HL-60 (cell line): ENCODE results near the gene LGALS7B.
"Not testable (repeated sequence)": the region's sequence is repeated elsewhere in the genome, so short reads cannot be mapped to it uniquely, and the experiment has no call there.

Source experiments
- DNase-seq, 2 experiments: peaks; one replicate each; pipeline ENCODE4 v3.0.0-alpha.2; 2010 to 2020; ENCODE audit warnings: low read depth in 1 of 2, low spot score in 1 of 2
- H3K27ac ChIP-seq: fragments of 250-450 bp; sonication (Bioruptor Pico); replicated peaks from 2 replicates; pipeline ENCODE4 v1.5.1; 2020; ENCODE audit warnings: mild to moderate bottlenecking, moderate library complexity
- H3K27me3 ChIP-seq: fragments of 250-450 bp; sonication (Bioruptor Pico); 2 replicates; pipeline ENCODE4 v1.5.1; 2021; ENCODE audit warnings: mild to moderate bottlenecking, moderate library complexity; ENCODE audit not compliant: insufficient read depth, poor library complexity, severe bottlenecking
- H3K4me3 ChIP-seq: replicated peaks from 2 replicates; pipeline ENCODE4 v1.5.1; 2011; ENCODE audit warnings: mild to moderate bottlenecking, control low read depth, low read length; ENCODE audit not compliant: insufficient read depth
- GABPA ChIP-seq: IDR thresholded peaks from 2 replicates; pipeline ENCODE4 v1.6.1; 2012; ENCODE audit warnings: low read depth
- POLR2AphosphoS5 ChIP-seq: IDR thresholded peaks from 2 replicates; pipeline ENCODE4 v1.6.1; 2012; ENCODE audit warnings: low read depth
- REST ChIP-seq: IDR thresholded peaks from 2 replicates; pipeline ENCODE4 v1.6.1; 2012; ENCODE audit warnings: low read depth; ENCODE audit not compliant: insufficient replicate concordance
- SPI1 ChIP-seq: IDR thresholded peaks from 2 replicates; pipeline ENCODE4 v1.6.1; 2012; ENCODE audit warnings: low read depth, mild to moderate bottlenecking, borderline replicate concordance
- TF ChIP-seq, protein P1 (sequence below): IDR thresholded peaks from one replicate; pipeline ENCODE4 v1.5.1; 2011; ENCODE audit warnings: low read length, control low read depth, inconsistent platforms; ENCODE audit not compliant: insufficient read depth

LGALS7B gene

DNA sequence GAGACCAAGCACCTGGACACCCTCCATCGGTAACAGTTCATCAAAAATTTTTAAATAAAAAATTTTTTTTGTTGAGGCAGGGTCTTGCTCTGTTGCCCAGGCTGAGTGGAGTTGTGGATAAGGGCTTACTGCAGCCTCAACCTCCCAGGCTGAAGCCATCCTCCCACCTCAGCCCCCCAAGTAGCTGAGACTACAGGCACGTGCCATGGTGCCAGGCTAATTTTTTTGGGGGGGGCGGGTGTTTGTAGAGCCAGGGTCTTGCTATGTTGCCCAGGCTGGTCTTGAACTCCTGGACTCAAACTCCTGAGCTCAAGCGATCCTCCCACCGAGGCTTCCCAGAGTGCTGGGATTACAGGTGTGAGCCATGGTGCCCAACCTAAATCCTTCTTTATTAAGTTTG lies 4.7 kb downstream of the LGALS7B start:
- no peak overlapping the region for H3K4me3 ChIP-seq
- peaks cover 12% of the 10 kb centered on the region for H3K27me3 ChIP-seq
- no peak for DNase-seq
- no peak overlapping the region for H3K27ac ChIP-seq
- no peak for TF ChIP-seq REST
- TF ChIP-seq, protein P1, sequence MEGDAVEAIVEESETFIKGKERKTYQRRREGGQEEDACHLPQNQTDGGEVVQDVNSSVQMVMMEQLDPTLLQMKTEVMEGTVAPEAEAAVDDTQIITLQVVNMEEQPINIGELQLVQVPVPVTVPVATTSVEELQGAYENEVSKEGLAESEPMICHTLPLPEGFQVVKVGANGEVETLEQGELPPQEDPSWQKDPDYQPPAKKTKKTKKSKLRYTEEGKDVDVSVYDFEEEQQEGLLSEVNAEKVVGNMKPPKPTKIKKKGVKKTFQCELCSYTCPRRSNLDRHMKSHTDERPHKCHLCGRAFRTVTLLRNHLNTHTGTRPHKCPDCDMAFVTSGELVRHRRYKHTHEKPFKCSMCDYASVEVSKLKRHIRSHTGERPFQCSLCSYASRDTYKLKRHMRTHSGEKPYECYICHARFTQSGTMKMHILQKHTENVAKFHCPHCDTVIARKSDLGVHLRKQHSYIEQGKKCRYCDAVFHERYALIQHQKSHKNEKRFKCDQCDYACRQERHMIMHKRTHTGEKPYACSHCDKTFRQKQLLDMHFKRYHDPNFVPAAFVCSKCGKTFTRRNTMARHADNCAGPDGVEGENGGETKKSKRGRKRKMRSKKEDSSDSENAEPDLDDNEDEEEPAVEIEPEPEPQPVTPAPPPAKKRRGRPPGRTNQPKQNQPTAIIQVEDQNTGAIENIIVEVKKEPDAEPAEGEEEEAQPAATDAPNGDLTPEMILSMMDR, result no peak
- TF ChIP-seq GABPA, result no peak
- no peak for TF ChIP-seq POLR2AphosphoS5
- TF ChIP-seq SPI1, result no peak

GRCh38 chr19:38795549-38795948 lies 6.5 kb downstream of the LGALS7B start:
- Histone ChIP-seq H3K27me3 (peaks cover 12% of the 10 kb centered on the region), H3K27ac (no peak overlapping the region), H3K4me3 (no peak overlapping the region)
- no peak for DNase-seq
- TF ChIP-seq REST (no peak), SPI1 (no peak), POLR2AphosphoS5 (no peak)
- TF ChIP-seq, protein P1, result no peak

GRCh38 chr19:38796154-38796553 lies 7.2 kb downstream of the LGALS7B start:
- TF ChIP-seq, protein P1, result no peak
- TF ChIP-seq SPI1 (no peak), GABPA (no peak)
- H3K27me3 ChIP-seq, result peaks cover 12% of the 10 kb centered on the region
- no peak for DNase-seq
- H3K4me3 ChIP-seq, result no peak overlapping the region
- no peak overlapping the region for H3K27ac ChIP-seq

GRCh38 chr19:38797781-38798180 lies 8.8 kb downstream of the LGALS7B start:
- not testable (repeated sequence) for H3K27me3 ChIP-seq, H3K27ac ChIP-seq, H3K4me3 ChIP-seq, DNase-seq
